Suprapubic skin (tissue), 4 donors: ENCODE data around the gene SPRYD3.

ENCODE experiments used
- POLR2A ChIP-seq, 2 donors: fragments of 450-650 bp; IDR thresholded peaks; one replicate each; pipeline ENCODE4 v1.6.1; 2017; ENCODE audit warnings: antibody characterized with exemption in 2 of 2, mild to moderate bottlenecking in 2 of 2, moderate library complexity in 2 of 2
- POLR2AphosphoS5 ChIP-seq, 3 donors: sonication (generic); formaldehyde crosslinking; IDR thresholded peaks; one replicate each; pipeline ENCODE4 v1.6.1; 2017; ENCODE audit warnings: antibody characterized with exemption in 3 of 3
- TF ChIP-seq, protein P1 (sequence below), 2 donors: fragments of 200-600 bp in 1 of 2; fragments of 450-650 bp in 1 of 2; sonication (generic) in 1 of 2; IDR thresholded peaks; one replicate each; pipeline ENCODE4 v1.5.1; 2016 to 2019; ENCODE audit warnings: antibody characterized with exemption in 2 of 2, mild to moderate bottlenecking in 1 of 2, moderate library complexity in 1 of 2

- TF ChIP-seq, protein P1, sequence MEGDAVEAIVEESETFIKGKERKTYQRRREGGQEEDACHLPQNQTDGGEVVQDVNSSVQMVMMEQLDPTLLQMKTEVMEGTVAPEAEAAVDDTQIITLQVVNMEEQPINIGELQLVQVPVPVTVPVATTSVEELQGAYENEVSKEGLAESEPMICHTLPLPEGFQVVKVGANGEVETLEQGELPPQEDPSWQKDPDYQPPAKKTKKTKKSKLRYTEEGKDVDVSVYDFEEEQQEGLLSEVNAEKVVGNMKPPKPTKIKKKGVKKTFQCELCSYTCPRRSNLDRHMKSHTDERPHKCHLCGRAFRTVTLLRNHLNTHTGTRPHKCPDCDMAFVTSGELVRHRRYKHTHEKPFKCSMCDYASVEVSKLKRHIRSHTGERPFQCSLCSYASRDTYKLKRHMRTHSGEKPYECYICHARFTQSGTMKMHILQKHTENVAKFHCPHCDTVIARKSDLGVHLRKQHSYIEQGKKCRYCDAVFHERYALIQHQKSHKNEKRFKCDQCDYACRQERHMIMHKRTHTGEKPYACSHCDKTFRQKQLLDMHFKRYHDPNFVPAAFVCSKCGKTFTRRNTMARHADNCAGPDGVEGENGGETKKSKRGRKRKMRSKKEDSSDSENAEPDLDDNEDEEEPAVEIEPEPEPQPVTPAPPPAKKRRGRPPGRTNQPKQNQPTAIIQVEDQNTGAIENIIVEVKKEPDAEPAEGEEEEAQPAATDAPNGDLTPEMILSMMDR (IDR thresholded peaks at IDR 0.05): peak; percentile 7
- TF ChIP-seq POLR2A (IDR thresholded peaks at IDR 0.05) (peak in 1 of 2 donors; percentile 59), POLR2AphosphoS5 (IDR thresholded peaks at IDR 0.05) (peak in 1 of 3 donors; percentile 46)
Observed at GRCh38 chr12:53047221-53048032, 31.8 kb downstream of the SPRYD3 start.
